Measurements from ENCODE around the gene ARRB1. TPM values are rescaled to one million over a fixed set of nuclear protein-coding genes. Genes with fewer than 3 reads are reported as not detected.

Gene ARRB1
- total and polyA plus RNA-seq, 9 of the 15 experiments (the other 6 are each of a cell fraction or from before 2014, with no cell fraction given) = 6.6 to 45.4 (median 28.5) TPM

DNA sequence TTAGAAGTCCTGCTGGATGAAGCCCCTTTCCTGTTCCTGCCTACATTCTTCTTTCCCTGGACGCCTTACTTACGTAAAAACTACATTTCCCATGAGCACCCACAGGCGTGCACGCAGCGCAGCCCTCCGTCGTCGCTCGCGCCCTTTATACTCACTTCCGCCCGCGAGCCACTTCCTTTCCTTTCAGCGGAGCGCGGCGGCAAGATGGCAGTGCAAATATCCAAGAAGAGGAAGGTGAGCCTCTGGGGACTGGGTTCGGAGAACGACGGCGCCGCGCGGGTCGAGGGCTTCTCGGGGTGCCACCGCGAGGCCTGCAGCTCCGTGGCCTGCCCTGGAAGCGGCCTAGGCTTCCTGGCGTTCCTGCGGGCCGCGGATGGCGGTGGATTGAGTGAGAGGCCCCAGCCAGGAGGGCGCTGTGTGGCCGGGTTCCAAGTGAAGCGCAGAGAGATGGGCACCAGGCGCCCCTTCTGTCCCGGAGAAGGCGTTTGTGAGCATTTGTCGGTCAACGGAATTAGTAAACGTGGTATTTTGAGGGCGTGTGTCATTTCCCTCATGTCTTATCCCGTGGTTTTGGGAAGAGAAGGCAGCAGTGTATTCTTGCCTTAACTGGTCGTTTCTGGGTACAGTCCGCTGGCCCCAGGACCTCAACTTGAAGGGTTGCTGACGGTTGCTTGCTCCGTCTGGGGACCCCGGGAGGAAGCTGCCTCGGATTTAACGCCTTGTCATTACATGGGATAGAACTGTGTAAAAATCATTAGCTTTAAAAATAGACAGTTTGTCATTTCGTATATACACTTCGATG lies 48.1 kb upstream of the ARRB1 start, which contains the start of gene RPS3 (continued):
- TF ChIP-seq, protein P1, sequence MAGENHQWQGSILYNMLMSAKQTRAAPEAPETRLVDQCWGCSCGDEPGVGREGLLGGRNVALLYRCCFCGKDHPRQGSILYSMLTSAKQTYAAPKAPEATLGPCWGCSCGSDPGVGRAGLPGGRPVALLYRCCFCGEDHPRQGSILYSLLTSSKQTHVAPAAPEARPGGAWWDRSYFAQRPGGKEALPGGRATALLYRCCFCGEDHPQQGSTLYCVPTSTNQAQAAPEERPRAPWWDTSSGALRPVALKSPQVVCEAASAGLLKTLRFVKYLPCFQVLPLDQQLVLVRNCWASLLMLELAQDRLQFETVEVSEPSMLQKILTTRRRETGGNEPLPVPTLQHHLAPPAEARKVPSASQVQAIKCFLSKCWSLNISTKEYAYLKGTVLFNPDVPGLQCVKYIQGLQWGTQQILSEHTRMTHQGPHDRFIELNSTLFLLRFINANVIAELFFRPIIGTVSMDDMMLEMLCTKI (IDR thresholded peaks at IDR 0.05; ENCODE audit: partially characterized antibody) = no peak
- TF ChIP-seq KLF1 (tag; IDR thresholded peaks at IDR 0.05) (peak; percentile 66; the same call in 1 of the 2 replicates), SNRNP70 (optimal IDR thresholded peaks at IDR 0.05; ENCODE audit: low read depth, low read length) (peak; percentile 55), EHMT2 (IDR thresholded peaks at IDR 0.05) (no peak), NCOA2 (IDR thresholded peaks at IDR 0.05; ENCODE audit: partially characterized antibody in 2 of 2) (no peak), HLTF (IDR thresholded peaks at IDR 0.05) (peak; percentile 82), ZBTB8A (IDR thresholded peaks at IDR 0.05; ENCODE audit: partially characterized antibody) (no peak), SIRT6 (IDR thresholded peaks at IDR 0.05; ENCODE audit: low read depth, low read length) (no peak), ZNF717 (CRISPR knock-in tag; IDR thresholded peaks at IDR 0.05) (0 out of 2 replicates have a peak, but pooled peaks have one; percentile 43), TAF1 (IDR thresholded peaks at IDR 0.05; ENCODE audit: control insufficient read depth, extremely low read depth, insufficient read depth, low read length, severe bottlenecking) (peak; percentile 99), ZNF639 (CRISPR knock-in tag; conservative IDR thresholded peaks at IDR 0.05 in 1 of 2, IDR thresholded peaks at IDR 0.05 in 1 of 2) (peak in 1 of 2 experiments; percentile 72; a peak in 1 of 4 replicates), ZNF24 (IDR thresholded peaks at IDR 0.05) (no peak), COPS2 (conservative IDR thresholded peaks at IDR 0.05) (no peak), HDGF (IDR thresholded peaks at IDR 0.05) (no peak), RB1 (IDR thresholded peaks at IDR 0.05; ENCODE audit: low read depth) (peak; percentile 88)
- TF ChIP-seq, protein P2, sequence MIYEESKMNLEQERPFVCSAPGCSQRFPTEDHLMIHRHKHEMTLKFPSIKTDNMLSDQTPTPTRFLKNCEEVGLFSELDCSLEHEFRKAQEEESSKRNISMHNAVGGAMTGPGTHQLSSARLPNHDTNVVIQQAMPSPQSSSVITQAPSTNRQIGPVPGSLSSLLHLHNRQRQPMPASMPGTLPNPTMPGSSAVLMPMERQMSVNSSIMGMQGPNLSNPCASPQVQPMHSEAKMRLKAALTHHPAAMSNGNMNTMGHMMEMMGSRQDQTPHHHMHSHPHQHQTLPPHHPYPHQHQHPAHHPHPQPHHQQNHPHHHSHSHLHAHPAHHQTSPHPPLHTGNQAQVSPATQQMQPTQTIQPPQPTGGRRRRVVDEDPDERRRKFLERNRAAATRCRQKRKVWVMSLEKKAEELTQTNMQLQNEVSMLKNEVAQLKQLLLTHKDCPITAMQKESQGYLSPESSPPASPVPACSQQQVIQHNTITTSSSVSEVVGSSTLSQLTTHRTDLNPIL (CRISPR knock-in tag; IDR thresholded peaks at IDR 0.05) = no peak
- TF ChIP-seq, protein P3, sequence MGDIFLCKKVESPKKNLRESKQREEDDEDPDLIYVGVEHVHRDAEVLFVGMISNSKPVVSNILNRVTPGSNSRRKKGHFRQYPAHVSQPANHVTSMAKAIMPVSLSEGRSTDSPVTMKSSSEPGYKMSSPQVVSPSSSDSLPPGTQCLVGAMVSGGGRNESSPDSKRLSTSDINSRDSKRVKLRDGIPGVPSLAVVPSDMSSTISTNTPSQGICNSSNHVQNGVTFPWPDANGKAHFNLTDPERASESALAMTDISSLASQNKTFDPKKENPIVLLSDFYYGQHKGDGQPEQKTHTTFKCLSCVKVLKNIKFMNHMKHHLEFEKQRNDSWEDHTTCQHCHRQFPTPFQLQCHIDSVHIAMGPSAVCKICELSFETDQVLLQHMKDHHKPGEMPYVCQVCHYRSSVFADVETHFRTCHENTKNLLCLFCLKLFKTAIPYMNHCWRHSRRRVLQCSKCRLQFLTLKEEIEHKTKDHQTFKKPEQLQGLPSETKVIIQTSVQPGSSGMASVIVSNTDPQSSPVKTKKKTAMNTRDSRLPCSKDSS (IDR thresholded peaks at IDR 0.05; ENCODE audit: low read depth, partially characterized antibody) = no peak
- TF ChIP-seq, protein P4, sequence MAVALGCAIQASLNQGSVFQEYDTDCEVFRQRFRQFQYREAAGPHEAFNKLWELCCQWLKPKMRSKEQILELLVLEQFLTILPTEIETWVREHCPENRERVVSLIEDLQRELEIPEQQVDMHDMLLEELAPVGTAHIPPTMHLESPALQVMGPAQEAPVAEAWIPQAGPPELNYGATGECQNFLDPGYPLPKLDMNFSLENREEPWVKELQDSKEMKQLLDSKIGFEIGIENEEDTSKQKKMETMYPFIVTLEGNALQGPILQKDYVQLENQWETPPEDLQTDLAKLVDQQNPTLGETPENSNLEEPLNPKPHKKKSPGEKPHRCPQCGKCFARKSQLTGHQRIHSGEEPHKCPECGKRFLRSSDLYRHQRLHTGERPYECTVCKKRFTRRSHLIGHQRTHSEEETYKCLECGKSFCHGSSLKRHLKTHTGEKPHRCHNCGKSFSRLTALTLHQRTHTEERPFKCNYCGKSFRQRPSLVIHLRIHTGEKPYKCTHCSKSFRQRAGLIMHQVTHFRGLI (CRISPR knock-in tag; IDR thresholded peaks at IDR 0.05) = no peak
